Stimulated activated CD8-positive, alpha-beta memory T cell treated with anti-CD3 and anti-CD28 coated beads, Interleukin-15, amount 100 ng/mL, for 24 hours (primary cell): ENCODE measurements around the gene KCNMB2.

Experiments
- DNase-seq: peaks from one replicate; pipeline ENCODE4 v3.0.0-alpha.2; 2020; ENCODE audit warnings: low read depth

KCNMB2 gene

GRCh38 chr3:178875157-178875556 is 338.9 kb downstream of the KCNMB2 start:
- DNase-seq = no peak

DNA sequence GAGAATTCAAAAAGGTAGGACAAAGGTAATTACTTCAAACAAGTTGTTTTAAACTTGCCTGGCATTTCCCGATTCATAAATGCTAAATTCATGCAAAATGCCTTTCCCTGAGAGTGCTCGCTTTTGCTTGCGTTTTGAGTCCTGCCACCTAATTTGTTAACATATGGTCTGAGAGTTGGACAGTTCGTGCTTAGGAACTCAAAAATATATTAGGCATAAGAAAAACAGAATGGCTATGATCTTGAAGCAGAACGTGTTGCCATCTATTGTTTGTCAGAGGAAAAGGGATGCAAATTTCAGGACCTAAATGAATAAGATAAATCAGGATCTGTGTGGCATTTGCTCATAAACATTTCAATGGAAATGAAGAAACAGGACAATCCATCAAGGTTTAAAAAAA is 339.6 kb downstream of the KCNMB2 start:
- DNase-seq = no peak

- no peak for DNase-seq
These were observed 344.0 kb downstream of the KCNMB2 start for GRCh38 chr3:178880274-178880673.
